K562 (cell line): Measurements from ENCODE around the gene PSMG3. TPM values are rescaled to one million over a fixed set of nuclear protein-coding genes. Genes with fewer than 3 reads are reported as not detected.

ENCODE experiments used
- CEBPG ChIP-seq, 3 experiments: fragments of 200-800 bp in 1 of 3; sonication (Bioruptor generic) in 1 of 3; sonication (generic) in 1 of 3; formaldehyde crosslinking in 1 of 3; IDR thresholded peaks in 2 of 3; conservative IDR thresholded peaks in 1 of 3; 2 replicates each; pipeline versions ENCODE4 v1.6.1 to v1.8.0; 2016 to 2022; ENCODE audit warnings: missing compliant biosample characterization in 2 of 3, missing genetic modification characterization in 2 of 3, mild to moderate bottlenecking in 1 of 3, missing genetic modification reagents in 1 of 3
- ELF4 ChIP-seq: fragments of 450-650 bp; formaldehyde crosslinking; IDR thresholded peaks from 2 replicates; pipeline ENCODE4 v1.4.0; 2022; ENCODE audit warnings: missing genetic modification characterization
- NFRKB ChIP-seq: fragments of 450-650 bp; IDR thresholded peaks from 2 replicates; pipeline ENCODE4 v1.6.1; 2016; ENCODE audit warnings: low read depth
- PHF21A ChIP-seq: fragments of 450-650 bp; IDR thresholded peaks from 2 replicates; pipeline ENCODE4 v1.6.1; 2017; ENCODE audit warnings: low read depth, borderline replicate concordance
- PHTF2 ChIP-seq: fragments of 250-450 bp; sonication (Bioruptor Pico); IDR thresholded peaks from 2 replicates; pipeline ENCODE4 v1.5.0; 2021; ENCODE audit warnings: mild to moderate bottlenecking
- PKNOX1 ChIP-seq: fragments of 450-650 bp; IDR thresholded peaks from 2 replicates; pipeline ENCODE4 v1.6.1; 2016
- PML ChIP-seq: IDR thresholded peaks from 2 replicates; pipeline ENCODE4 v1.6.1; 2012; ENCODE audit warnings: low read length, inconsistent platforms
- SAP30 ChIP-seq: fragments of 200-600 bp; sonication (generic); IDR thresholded peaks from 2 replicates; pipeline ENCODE4 v1.6.1; 2012; ENCODE audit warnings: borderline replicate concordance, low read depth, mild to moderate bottlenecking, moderate library complexity, low read length, control low read depth, inconsistent platforms; ENCODE audit not compliant: insufficient read depth, poor library complexity, severe bottlenecking
- SMAD3 ChIP-seq: fragments of 450-650 bp; formaldehyde crosslinking; conservative IDR thresholded peaks from 2 replicates; pipeline ENCODE4 v1.4.0; 2020; ENCODE audit warnings: mild to moderate bottlenecking
- SMARCA4 ChIP-seq: fragments of 450-650 bp; IDR thresholded peaks from 2 replicates; pipeline ENCODE4 v1.6.1; 2016
- TARDBP ChIP-seq: fragments of 450-650 bp; IDR thresholded peaks from 2 replicates; pipeline ENCODE4 v1.6.1; 2016
- TFAP4 ChIP-seq: sonication (generic); formaldehyde crosslinking; IDR thresholded peaks from 2 replicates; pipeline ENCODE4 v1.8.0; 2022; ENCODE audit warnings: missing genetic modification reagents, mild to moderate bottlenecking, moderate library complexity, borderline replicate concordance
- ZBTB12 ChIP-seq: fragments of 250-450 bp; sonication (Bioruptor Pico); IDR thresholded peaks from 2 replicates; pipeline ENCODE4 v1.4.0; 2020
- ZKSCAN1 ChIP-seq: fragments of 150-350 bp; IDR thresholded peaks from 2 replicates; pipeline ENCODE4 v1.6.1; 2016; ENCODE audit warnings: low read depth, low read length
- ZNF165 ChIP-seq: fragments of 250-450 bp; sonication (Bioruptor Pico); IDR thresholded peaks from 2 replicates; pipeline ENCODE4 v1.4.0; 2020; ENCODE audit warnings: borderline replicate concordance
- ZNF395 ChIP-seq: fragments of 200-800 bp; sonication (Bioruptor generic); IDR thresholded peaks from 2 replicates; pipeline ENCODE4 v1.6.1; 2017; ENCODE audit warnings: missing genetic modification characterization, missing compliant biosample characterization
- ZNF609 ChIP-seq: sonication (generic); formaldehyde crosslinking; IDR thresholded peaks from 2 replicates; pipeline ENCODE4 v1.8.1; 2023; ENCODE audit warnings: missing genetic modification reagents, mild to moderate bottlenecking, borderline replicate concordance
- polyA plus RNA-seq, 8 experiments: library from polyadenylated mRNA; depleted of rRNA in 4 of 8; stranded (reverse) in 5 of 8; unstranded in 3 of 8; fragments of >200 nt; fragmentation: Nextera tagmentation in 2 of 8; fragmentation: Illumina TruSeq in 1 of 8; extraction: Ambion mirVana in 2 of 8; extraction: Trizol in 1 of 8; gene quantifications; 2 replicates each; pipeline versions ENCODE4 v1.2.1 to v1.2.3, GENCODE V29; 2011 to 2014; ENCODE audit warnings: inconsistent platforms in 1 of 8, missing spikeins in 1 of 8
- total RNA-seq, 7 experiments: library from RNA; depleted of rRNA in 6 of 7; stranded (reverse); fragments of >200 nt in 6 of 7; fragmentation: Illumina TruSeq in 2 of 7; extraction: Trizol in 2 of 7; gene quantifications; 2 replicates each; pipeline versions ENCODE4 v1.2.1 to v1.2.3, GENCODE V29; 2011 to 2021; ENCODE audit warnings: low replicate concordance in 1 of 7

PSMG3 gene
- total and polyA plus RNA-seq, 9 of the 15 experiments (the other 6 are each of a cell fraction or from before 2014, with no cell fraction given), result 34.8 to 122 (median 80.1) TPM

GRCh38 chr7:1532456-1533254 is 37.2 kb downstream of the PSMG3 start (continued):
- TF ChIP-seq ZKSCAN1, result no peak
- TF ChIP-seq SMARCA4, result peak; percentile 67
- peak; percentile 94 for TF ChIP-seq TFAP4 (CRISPR knock-in tag)
- TF ChIP-seq ZNF609, result no peak
- peak; percentile 95 for TF ChIP-seq TARDBP
- no peak for TF ChIP-seq PKNOX1
- peak; percentile 51 for TF ChIP-seq SAP30
- TF ChIP-seq ZBTB12, result no peak
- no peak for TF ChIP-seq PML
- no peak for TF ChIP-seq ZNF395 (CRISPR knock-in tag)
- no peak for TF ChIP-seq PHTF2 (CRISPR knock-in tag)
- no peak for TF ChIP-seq SMAD3 (CRISPR knock-in tag)
- peak; percentile 98 for TF ChIP-seq PHF21A
- TF ChIP-seq ELF4 (CRISPR knock-in tag), result no peak
- TF ChIP-seq NFRKB, result no peak
- TF ChIP-seq CEBPG (CRISPR knock-in tag; IDR thresholded peaks at IDR 0.05), result no peak
- TF ChIP-seq CEBPG (tag; conservative IDR thresholded peaks at IDR 0.05 in 1 of 2, IDR thresholded peaks at IDR 0.05 in 1 of 2), result no peak
- TF ChIP-seq ZNF165 (CRISPR knock-in tag), result no peak
